Gastroesophageal sphincter (tissue), 4 donors: ENCODE results near the gene GLP2R. TPM values are rescaled to one million over a fixed set of nuclear protein-coding genes. Genes with fewer than 3 reads are reported as not detected.

ENCODE experiments used
- ATAC-seq: fragments of 150-250 bp; one replicate; pipeline ENCODE4 v1.9.1; 2016; ENCODE audit warnings: mild to moderate bottlenecking, moderate library complexity
- H3K27ac ChIP-seq, 4 donors: fragments of 200-600 bp; sonication (generic) in 3 of 4; 1 replicate in 3 of 4; 2 replicates in 1 of 4; pipeline ENCODE4 v1.5.1; 2016 to 2019
- H3K27me3 ChIP-seq: fragments of 200-600 bp; sonication (generic); one replicate; pipeline ENCODE4 v1.5.1; 2019
- H3K36me3 ChIP-seq, 2 donors: fragments of 200-600 bp; sonication (generic); one replicate each; pipeline ENCODE4 v1.5.1; 2019; ENCODE audit warnings: control low read depth in 1 of 2
- H3K4me1 ChIP-seq, 3 donors: fragments of 200-600 bp; sonication (generic); 1 replicate in 2 of 3; 2 replicates in 1 of 3; pipeline ENCODE4 v1.5.1; 2016 to 2019; ENCODE audit warnings: control low read depth in 2 of 3
- H3K4me3 ChIP-seq, 2 donors: fragments of 200-600 bp; sonication (generic); one replicate each; pipeline ENCODE4 v1.5.1; 2019; ENCODE audit warnings: mild to moderate bottlenecking in 1 of 2, moderate library complexity in 1 of 2
- H3K9me3 ChIP-seq, 3 donors: fragments of 200-600 bp; sonication (generic); one replicate each; pipeline ENCODE4 v1.5.1; 2017 to 2019; ENCODE audit warnings: control low read depth in 2 of 3
- EP300 ChIP-seq: sonication (generic); formaldehyde crosslinking; IDR thresholded peaks from one replicate; pipeline ENCODE4 v1.6.1; 2017; ENCODE audit warnings: antibody characterized with exemption, mild to moderate bottlenecking
- POLR2A ChIP-seq, 2 donors: fragments of 450-650 bp; IDR thresholded peaks; one replicate each; pipeline ENCODE4 v1.6.1; 2017; ENCODE audit warnings: antibody characterized with exemption in 2 of 2, mild to moderate bottlenecking in 2 of 2, moderate library complexity in 1 of 2
- POLR2AphosphoS5 ChIP-seq: sonication (generic); formaldehyde crosslinking; IDR thresholded peaks from one replicate; pipeline ENCODE4 v1.6.1; 2017; ENCODE audit warnings: antibody characterized with exemption
- WGBS, 2 donors: methylation state at CpG; one replicate each; pipeline ENCODE4 v1.1.5; 2018; ENCODE audit warnings: low coverage in 1 of 2; 5-methylcytosine and 5-hydroxymethylcytosine counted together
- total RNA-seq, 4 donors: library from RNA; depleted of rRNA; stranded (reverse); fragments of >200 nt; gene quantifications; one replicate each; pipeline ENCODE4 v1.1.0, GENCODE V29; 2016
- TF ChIP-seq, protein P1 (sequence below), 4 experiments: fragments of 200-600 bp in 2 of 4; fragments of 450-650 bp in 2 of 4; sonication (generic) in 1 of 4; IDR thresholded peaks; one replicate each; pipeline ENCODE4 v1.5.1; 2017 to 2019; ENCODE audit warnings: antibody characterized with exemption in 4 of 4, mild to moderate bottlenecking in 2 of 4, moderate library complexity in 2 of 4

Gene GLP2R
- total RNA-seq, 4 donors from 2014 or later, result 7.2 to 14.5 (median 13.8) TPM

DNA sequence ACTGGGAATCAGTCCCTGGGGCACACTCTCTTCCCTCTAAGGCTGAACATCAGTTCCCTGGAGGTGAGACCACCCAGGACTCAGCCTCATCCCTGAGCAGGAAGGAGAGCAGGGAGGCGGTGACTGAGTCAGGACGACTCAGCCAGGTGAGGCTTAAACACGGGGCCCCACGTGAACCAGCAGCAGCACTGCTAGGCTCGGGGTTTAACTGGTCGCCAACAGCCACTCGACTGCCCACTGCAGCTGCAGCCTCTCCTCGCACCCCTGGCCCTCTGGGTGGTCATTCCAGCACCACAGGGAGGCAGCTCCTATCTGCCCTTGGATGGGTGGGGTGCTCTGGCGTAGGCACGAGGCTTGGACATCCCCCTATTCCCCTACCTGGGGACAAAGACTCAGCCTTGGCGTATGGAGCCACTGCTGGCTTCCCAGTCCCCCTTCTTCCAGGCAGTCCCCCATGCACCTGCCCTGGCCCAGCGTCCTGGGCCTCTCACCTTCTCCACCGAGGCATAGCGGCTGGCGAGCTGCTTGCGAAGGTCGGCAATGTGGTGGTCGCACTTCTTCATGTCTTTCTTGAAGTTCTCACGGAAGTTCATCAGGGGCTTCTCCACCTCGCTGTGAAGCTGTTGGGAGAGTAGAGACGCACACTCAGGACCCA, 100.6 kb downstream of the GLP2R start:
- TF ChIP-seq EP300, result no peak
- TF ChIP-seq, protein P1, sequence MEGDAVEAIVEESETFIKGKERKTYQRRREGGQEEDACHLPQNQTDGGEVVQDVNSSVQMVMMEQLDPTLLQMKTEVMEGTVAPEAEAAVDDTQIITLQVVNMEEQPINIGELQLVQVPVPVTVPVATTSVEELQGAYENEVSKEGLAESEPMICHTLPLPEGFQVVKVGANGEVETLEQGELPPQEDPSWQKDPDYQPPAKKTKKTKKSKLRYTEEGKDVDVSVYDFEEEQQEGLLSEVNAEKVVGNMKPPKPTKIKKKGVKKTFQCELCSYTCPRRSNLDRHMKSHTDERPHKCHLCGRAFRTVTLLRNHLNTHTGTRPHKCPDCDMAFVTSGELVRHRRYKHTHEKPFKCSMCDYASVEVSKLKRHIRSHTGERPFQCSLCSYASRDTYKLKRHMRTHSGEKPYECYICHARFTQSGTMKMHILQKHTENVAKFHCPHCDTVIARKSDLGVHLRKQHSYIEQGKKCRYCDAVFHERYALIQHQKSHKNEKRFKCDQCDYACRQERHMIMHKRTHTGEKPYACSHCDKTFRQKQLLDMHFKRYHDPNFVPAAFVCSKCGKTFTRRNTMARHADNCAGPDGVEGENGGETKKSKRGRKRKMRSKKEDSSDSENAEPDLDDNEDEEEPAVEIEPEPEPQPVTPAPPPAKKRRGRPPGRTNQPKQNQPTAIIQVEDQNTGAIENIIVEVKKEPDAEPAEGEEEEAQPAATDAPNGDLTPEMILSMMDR (IDR thresholded peaks at IDR 0.05), result no peak
- no peak overlapping the region for H3K4me3 ChIP-seq
- WGBS, 2 donors, result 90% methylated on average over 2 of the region's 21 CpGs; no CpG with 5 or more reads in 1 of the 2 donors
- H3K9me3 ChIP-seq, result no peaks in the 10 kb centered on the region
- no peak for ATAC-seq
- H3K36me3 ChIP-seq, result peaks cover 0 to 26% of the 10 kb centered on the region in 2 donors
- no peak overlapping the region for H3K27ac ChIP-seq
- no peaks in the 10 kb centered on the region for H3K27me3 ChIP-seq
- peaks cover 0 to 19% (median 4%) of the 10 kb centered on the region in 3 donors for H3K4me1 ChIP-seq

DNA sequence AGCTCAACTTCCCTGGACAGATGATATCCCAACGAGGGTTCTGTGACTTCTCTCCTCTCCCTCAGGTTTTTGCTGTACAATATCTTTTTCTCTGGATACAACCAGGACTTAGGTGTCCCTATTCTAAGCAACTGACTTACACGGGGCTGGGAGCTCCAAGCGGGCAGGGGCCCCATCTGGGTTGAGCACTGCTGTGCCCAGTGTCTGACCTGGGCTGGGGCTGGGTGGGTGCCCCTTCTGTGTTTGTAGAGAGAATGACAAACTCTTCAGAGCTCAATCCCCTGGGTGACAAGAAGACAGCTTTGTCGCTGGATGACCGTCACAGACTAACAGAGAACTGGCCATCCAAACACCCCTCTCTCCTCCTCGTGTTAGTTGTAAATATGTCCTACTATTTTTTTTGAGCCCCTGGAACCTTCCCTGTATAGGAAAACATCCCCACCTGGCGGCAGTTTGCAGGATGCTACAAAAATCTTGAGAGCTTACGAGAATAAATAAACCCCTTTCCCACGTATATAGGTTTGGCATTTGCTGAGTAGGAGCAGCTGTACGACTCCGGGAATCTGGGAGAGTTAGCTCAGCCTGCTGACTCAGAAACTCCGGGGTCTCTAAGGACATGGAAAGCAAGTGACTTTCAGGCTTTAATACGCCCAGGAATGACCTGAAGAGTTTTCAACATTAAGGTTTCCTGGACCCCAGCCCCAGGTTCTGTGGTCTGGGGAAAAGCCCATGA, 103.0 kb downstream of the GLP2R start:
- TF ChIP-seq, protein P1 (IDR thresholded peaks at IDR 0.05), result peak in 3 of 4 experiments; percentile 50 to 62 (median 51)
- TF ChIP-seq EP300, result no peak
- TF ChIP-seq POLR2AphosphoS5, result peak; percentile 38
- Histone ChIP-seq H3K27me3 (no peaks in the 10 kb centered on the region), H3K9me3 (no peaks in the 10 kb centered on the region), H3K27ac (peak overlapping the region in 2 of 4 donors; percentile 38 to 43), H3K4me1 (peaks cover 0 to 22% (median 4%) of the 10 kb centered on the region in 3 donors), H3K36me3 (peaks cover 0 to 35% of the 10 kb centered on the region in 2 donors), H3K4me3 (no peak overlapping the region)
- peak; percentile 14 for ATAC-seq
- 19 to 42% methylated on average over 10 to 11 of the region's 13 CpGs for WGBS, 2 donors

DNA sequence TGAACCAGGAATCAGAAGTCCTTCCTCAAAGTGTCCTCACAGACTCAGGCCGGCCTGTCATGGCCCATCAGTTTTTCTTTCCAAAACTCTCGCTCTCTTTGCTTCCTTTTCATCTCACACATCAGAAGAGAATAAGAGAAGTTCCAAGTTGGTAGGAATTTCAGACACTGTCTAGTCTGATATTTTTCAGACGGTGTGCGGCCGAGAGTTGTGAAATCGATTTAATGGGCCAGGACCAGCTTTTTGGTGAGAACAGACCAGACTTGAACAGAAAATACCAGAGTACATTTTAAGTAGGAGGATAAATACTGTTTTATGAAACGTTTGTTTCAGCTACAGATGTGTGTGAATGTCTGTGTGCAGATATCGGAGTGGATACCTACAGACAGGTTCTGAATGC, 104.1 kb downstream of the GLP2R start:
- Histone ChIP-seq H3K4me3 (no peak overlapping the region), H3K27me3 (no peaks in the 10 kb centered on the region), H3K27ac (peak overlapping the region in 1 of 4 donors; percentile 35), H3K9me3 (no peaks in the 10 kb centered on the region), H3K4me1 (peaks cover 0 to 18% (median 1%) of the 10 kb centered on the region in 3 donors), H3K36me3 (peaks cover 0 to 45% of the 10 kb centered on the region in 2 donors)
- TF ChIP-seq POLR2A (IDR thresholded peaks at IDR 0.05) (no peak), POLR2AphosphoS5 (no peak), EP300 (no peak)
- TF ChIP-seq, protein P1 (IDR thresholded peaks at IDR 0.05), result no peak
- WGBS, 2 donors, result 46 to 62% methylated on average over 6 to 7 of the region's 8 CpGs
- peak; percentile 64 for ATAC-seq

DNA sequence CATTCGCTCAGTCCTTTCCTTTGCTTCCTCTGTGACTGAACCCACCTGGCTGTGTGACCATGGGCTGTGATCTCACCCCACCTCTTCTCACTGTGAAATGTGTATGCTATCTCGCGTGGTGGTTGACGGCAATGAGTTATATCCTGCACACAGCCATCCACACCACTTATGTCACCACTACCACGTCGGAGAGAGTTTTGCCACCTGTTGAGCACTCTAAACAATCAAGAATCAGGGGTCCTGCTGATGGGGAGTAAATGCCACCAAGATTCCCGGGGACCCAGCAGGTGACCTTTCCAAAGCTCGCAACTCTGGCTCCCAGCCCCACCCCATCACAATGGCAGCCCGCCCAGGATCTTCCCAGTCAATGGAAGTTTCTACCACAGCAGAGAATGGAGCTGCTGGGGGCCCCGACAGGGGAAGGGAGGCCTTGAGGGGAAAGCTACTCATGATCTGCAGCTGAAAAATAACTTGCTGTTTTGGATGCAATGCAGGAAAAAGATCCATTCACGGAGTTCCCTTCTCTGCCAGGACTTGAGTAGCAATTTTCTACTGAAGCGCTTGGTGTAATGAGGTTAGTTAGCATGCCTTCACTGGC, 105.5 kb downstream of the GLP2R start:
- Histone ChIP-seq H3K27me3 (no peaks in the 10 kb centered on the region), H3K27ac (peak overlapping the region in 1 of 4 donors; percentile 18), H3K36me3 (peaks cover 0 to 37% of the 10 kb centered on the region in 2 donors), H3K9me3 (no peaks in the 10 kb centered on the region), H3K4me3 (no peak overlapping the region), H3K4me1 (peaks cover 0 to 13% (median 0%) of the 10 kb centered on the region in 3 donors)
- WGBS, 2 donors, result 72 to 74% methylated on average over 3 to 5 of the region's 12 CpGs
- TF ChIP-seq EP300, result no peak
- TF ChIP-seq POLR2A (IDR thresholded peaks at IDR 0.05), result no peak
- TF ChIP-seq, protein P1 (IDR thresholded peaks at IDR 0.05), result no peak
- no peak for ATAC-seq
